ENCODE measurements around the gene RSRC1. TPM values are rescaled to one million over a fixed set of nuclear protein-coding genes. Genes with fewer than 3 reads are reported as not detected.

The RSRC1 gene
- total and polyA plus RNA-seq, 7 donors = 12.9 to 27.2 (median 19.7) TPM

DNA sequence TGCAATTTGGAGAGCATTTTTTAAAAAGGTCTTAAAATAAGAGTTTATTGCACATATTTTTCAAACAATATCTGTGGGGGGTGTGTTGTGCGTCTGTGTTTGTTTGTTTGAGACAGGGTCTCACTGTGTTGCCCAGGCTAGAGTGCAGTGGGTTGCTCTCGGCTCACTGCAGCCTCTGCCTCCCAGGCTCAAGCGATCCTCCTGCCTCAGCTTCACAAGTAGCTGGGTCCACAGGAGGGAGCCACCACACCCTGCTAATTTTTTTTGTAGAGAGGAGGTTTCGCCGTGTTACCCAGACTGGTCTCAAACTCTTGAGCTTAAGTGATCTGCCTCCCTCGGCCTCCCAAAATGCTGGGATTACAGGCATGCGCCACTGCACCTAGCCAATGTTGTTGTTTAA, 463.8 kb downstream of the RSRC1 start:
- 68 to 83% (median 79%) methylated on average over 7 of the region's 7 CpGs for WGBS, 3 donors
- Histone ChIP-seq H3K4me1 (peaks cover 16% of the 10 kb centered on the region), H3K36me3 (ENCODE audit: insufficient read depth in 1 of 2, low read depth in 1 of 2) (no peaks in the 10 kb centered on the region), H3K4me3 (no peak overlapping the region), H3K9me3 (no peaks in the 10 kb centered on the region), H3K27ac (no peak overlapping the region), H3K27me3 (ENCODE audit: insufficient read depth in 3 of 3, low read length in 2 of 3) (no peaks in the 10 kb centered on the region)
- DNase-seq (no peak), ATAC-seq (no peak)
- TF ChIP-seq, protein P1, sequence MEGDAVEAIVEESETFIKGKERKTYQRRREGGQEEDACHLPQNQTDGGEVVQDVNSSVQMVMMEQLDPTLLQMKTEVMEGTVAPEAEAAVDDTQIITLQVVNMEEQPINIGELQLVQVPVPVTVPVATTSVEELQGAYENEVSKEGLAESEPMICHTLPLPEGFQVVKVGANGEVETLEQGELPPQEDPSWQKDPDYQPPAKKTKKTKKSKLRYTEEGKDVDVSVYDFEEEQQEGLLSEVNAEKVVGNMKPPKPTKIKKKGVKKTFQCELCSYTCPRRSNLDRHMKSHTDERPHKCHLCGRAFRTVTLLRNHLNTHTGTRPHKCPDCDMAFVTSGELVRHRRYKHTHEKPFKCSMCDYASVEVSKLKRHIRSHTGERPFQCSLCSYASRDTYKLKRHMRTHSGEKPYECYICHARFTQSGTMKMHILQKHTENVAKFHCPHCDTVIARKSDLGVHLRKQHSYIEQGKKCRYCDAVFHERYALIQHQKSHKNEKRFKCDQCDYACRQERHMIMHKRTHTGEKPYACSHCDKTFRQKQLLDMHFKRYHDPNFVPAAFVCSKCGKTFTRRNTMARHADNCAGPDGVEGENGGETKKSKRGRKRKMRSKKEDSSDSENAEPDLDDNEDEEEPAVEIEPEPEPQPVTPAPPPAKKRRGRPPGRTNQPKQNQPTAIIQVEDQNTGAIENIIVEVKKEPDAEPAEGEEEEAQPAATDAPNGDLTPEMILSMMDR (IDR thresholded peaks at IDR 0.05) = peak; percentile 13
- intact Hi-C loops (cut with DNase I) = loop anchor here (5.0 kb wide), 1 partner anchor 69 kb away; the partner anchor contains the start of gene GFM1 (in 2 of the 2)

DNA sequence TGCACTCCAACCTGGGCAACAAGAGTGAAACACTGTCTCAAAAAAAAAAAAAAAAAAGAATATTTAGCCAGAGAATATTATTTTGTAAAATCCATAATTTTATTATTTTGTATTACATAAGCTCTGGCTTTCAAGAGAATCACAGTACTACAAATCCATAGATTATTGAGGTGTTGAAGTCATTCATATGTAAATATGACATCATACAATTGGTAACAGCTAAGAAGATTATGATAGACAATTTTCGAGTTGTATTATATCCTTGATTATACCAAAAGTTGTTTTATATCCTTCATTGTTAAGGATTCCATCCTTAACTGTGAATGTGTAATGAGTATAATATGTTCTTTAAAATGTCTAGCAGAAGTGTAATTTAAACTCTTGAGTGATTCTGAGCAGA, 464.8 kb downstream of the RSRC1 start:
- WGBS, 3 donors = 63 to 83% (median 73%) methylated on average over 1 of the region's 1 CpG
- Histone ChIP-seq H3K36me3 (ENCODE audit: insufficient read depth in 1 of 2, low read depth in 1 of 2) (no peaks in the 10 kb centered on the region), H3K27ac (no peak overlapping the region), H3K27me3 (ENCODE audit: insufficient read depth in 3 of 3, low read length in 2 of 3) (no peaks in the 10 kb centered on the region), H3K4me3 (no peak overlapping the region), H3K4me1 (peaks cover 16% of the 10 kb centered on the region), H3K9me3 (no peaks in the 10 kb centered on the region)
- ATAC-seq = no peak
- intact Hi-C loops (cut with DNase I) = loop anchor here (5.0 kb wide), 1 partner anchor 68 kb away; the partner anchor contains the start of gene GFM1 (in 2 of the 2)
- TF ChIP-seq, protein P1 (IDR thresholded peaks at IDR 0.05) = no peak
- DNase-seq = no peak

DNA sequence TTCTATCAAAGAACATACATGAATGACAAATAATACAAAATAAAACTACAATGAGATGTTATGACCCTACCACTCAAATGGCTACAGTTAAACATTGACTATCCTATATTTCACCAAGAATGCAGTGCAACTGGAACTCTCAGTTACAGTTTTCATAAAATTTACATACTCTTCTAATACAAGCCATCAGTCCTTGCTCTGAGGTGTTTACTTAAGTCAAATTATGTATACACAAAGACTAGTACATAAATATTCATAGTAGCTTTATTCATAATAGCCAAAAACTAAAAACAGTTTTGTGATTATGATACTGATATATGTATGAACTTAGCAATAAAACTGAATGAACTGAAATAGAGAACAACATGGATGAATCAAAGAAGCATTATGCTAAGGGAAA, 480.3 kb downstream of the RSRC1 start:
- no peaks in the 10 kb centered on the region for H3K27me3 ChIP-seq (ENCODE audit: insufficient read depth in 3 of 3, low read length in 2 of 3)
- H3K27ac ChIP-seq = no peak overlapping the region
- peaks cover 0 to 10% of the 10 kb centered on the region in 2 donors for H3K36me3 ChIP-seq (ENCODE audit: insufficient read depth in 1 of 2, low read depth in 1 of 2)
- no peak overlapping the region for H3K4me3 ChIP-seq
- DNase-seq (no peak), ATAC-seq (no peak)
- no peaks in the 10 kb centered on the region for H3K9me3 ChIP-seq
- no peaks in the 10 kb centered on the region for H3K4me1 ChIP-seq
- TF ChIP-seq, protein P1 (IDR thresholded peaks at IDR 0.05) = no peak
- intact Hi-C loops (cut with DNase I) = no loop called here

Other genes with a start within 250 kb of the RSRC1 start
- under 1 TPM in 3 of 4 donors, not detected in 1; 0.13 to 0.24 (median 0.20) TPM for gene SHOX2, start 3.7 kb upstream of the RSRC1 start, total RNA-seq
- gene SHOX2, start 3.7 kb upstream of the RSRC1 start, polyA plus RNA-seq = under 1 TPM; 0.22 to 0.34 (median 0.30) TPM